ENCODE results near the gene INO80.

GRCh38 chr15:41151451-41152005, 35.4 kb upstream of the INO80 start:
- TF ChIP-seq EZH2 (IDR thresholded peaks at IDR 0.05) (no peak), POLR2AphosphoS5 (IDR thresholded peaks at IDR 0.05; ENCODE audit: borderline replicate concordance, low read depth, low read length) (no peak)
